CD4-positive, alpha-beta T cell treated with Interleukin-17A for 4 hours (primary cell): ENCODE results near the gene CALHM5.
A peak's percentile ranks its signal among the peaks of the same experiment; 100 is the strongest.
"Not testable (repeated sequence)": the region's sequence is repeated elsewhere in the genome, so short reads cannot be mapped to it uniquely, and the experiment has no call there.

ENCODE experiments used
- DNase-seq: peaks from one replicate; pipeline ENCODE4 v3.0.0-alpha.2; 2020; ENCODE audit warnings: mixed read lengths

Gene CALHM5, protein sequence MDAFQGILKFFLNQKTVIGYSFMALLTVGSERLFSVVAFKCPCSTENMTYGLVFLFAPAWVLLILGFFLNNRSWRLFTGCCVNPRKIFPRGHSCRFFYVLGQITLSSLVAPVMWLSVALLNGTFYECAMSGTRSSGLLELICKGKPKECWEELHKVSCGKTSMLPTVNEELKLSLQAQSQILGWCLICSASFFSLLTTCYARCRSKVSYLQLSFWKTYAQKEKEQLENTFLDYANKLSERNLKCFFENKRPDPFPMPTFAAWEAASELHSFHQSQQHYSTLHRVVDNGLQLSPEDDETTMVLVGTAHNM

DNA sequence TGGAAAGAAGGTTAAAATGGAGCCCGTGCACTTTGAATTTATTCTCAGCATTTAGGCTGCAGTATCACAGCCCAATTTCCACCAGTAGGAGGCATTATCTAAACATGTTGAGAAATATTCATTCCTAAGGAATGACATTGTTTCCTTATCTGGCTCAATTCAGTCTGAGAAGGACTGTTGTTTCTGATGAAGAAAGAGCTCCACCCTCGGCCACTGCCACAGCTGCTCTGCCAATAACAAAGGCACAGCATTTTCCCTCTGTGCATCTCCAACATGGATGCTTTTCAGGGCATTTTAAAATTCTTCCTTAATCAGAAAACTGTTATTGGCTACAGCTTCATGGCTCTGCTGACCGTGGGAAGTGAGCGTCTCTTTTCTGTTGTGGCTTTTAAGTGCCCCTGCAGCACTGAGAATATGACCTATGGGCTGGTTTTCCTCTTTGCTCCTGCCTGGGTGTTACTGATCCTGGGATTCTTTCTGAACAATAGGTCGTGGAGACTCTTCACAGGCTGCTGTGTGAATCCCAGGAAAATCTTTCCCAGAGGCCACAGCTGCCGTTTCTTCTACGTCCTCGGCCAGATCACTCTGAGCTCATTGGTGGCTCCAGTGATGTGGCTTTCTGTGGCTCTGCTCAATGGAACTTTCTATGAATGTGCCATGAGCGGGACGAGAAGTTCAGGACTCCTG is at the start of gene CALHM5:
Gene CALHM5, plus strand, starts transcription at position 216 of the 687 bp plus-strand sequence. Its CDS starts 58 bp downstream, at position 274.
- DNase-seq: no peak

DNA sequence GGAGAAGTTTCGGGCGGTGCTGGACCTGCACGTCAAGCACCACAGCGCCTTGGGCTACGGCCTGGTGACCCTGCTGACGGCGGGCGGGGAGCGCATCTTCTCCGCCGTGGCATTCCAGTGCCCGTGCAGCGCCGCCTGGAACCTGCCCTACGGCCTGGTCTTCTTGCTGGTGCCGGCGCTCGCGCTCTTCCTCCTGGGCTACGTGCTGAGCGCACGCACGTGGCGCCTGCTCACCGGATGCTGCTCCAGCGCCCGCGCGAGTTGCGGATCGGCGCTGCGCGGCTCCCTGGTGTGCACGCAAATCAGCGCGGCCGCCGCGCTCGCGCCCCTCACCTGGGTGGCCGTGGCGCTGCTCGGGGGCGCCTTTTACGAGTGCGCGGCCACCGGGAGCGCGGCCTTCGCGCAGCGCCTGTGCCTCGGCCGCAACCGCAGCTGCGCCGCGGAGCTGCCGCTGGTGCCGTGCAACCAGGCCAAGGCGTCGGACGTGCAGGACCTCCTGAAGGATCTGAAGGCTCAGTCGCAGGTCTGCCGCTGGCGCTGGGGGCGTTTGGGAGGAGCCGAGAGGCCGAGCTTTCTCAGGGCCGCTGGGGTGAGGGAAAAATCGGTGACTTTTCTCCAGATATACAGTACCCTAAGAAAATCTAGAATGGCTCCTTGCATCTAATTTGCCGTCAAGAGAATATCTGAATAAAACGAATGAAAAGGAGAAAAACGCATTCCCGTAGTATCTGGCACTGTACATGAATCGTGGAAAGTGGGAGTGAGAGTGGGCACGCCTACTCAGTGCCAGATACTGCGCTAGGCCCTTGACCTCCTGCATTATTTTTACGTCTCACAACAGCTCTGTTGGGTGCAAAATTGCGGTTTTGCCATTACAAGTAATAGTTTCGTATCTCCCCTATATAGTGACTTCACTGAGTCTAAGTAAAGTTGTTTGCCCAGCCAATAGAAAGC is 49.2 kb upstream of the CALHM5 start:
- peak; percentile 61 for DNase-seq

DNA sequence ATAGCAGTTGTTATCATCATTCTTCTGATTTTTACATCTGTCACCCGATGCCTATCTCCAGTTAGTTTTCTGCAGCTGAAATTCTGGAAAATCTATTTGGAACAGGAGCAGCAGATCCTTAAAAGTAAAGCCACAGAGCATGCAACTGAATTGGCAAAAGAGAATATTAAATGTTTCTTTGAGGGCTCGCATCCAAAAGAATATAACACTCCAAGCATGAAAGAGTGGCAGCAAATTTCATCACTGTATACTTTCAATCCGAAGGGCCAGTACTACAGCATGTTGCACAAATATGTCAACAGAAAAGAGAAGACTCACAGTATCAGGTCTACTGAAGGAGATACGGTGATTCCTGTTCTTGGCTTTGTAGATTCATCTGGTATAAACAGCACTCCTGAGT is 48.1 kb upstream of the CALHM5 start:
- no peak for DNase-seq

DNA sequence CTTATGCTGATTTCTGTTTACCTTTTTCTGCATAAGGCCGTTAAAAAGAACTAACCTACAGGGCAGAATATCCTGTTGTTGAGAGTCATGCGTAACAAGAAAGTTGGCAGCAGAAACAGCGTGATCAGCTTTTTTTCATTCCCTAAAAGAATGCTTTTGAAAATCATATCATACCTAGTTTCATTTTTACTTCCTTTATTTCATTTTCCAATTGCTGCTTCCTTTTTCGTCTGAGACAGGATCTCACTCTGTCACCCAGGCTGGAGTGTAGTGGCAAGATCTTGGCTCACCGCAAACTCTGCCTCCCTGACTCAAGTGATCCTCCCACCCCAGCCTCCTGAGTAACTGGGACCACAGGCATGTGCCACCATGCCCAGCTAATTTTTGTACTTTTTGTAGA is 46.2 kb upstream of the CALHM5 start:
- no peak for DNase-seq

DNA sequence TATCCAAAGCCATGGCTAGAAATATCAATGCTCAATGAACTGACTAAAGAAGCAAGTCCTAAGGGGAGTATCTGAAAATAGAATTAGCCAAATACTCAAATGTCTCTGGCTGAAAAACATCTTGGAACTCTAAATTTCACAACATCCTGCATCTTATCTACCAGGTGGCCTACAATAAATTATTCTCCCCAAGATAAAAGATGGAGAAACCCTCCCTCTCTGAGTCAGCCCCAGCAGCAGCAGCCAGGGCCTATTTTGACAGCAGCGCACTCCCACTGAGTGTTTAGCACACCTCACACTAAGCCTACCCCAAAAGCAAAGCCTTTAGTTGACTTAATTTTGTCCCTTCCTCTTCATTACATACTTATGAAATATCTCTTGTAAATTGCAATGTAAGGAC is 44.3 kb upstream of the CALHM5 start:
- DNase-seq: no peak

DNA sequence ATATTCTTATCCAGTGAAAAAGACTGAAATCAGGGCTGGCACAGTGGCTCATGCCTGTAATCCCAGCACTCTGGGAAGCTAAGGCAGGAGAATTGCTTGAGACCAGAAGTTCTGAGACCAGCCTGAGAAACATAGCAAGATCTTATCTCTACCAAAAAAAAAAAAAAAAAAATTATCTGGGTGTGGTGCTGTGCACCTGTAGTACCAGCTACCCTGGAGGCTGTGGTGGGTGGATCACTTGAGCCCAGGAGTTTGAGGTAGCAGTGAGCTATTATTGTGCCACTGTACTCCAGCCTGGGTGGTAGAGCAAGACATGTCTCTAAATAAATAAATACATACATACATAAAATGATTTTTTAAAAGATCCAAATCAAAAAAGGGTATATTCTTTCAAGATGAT is 43.9 kb upstream of the CALHM5 start:
- no peak for DNase-seq

DNA sequence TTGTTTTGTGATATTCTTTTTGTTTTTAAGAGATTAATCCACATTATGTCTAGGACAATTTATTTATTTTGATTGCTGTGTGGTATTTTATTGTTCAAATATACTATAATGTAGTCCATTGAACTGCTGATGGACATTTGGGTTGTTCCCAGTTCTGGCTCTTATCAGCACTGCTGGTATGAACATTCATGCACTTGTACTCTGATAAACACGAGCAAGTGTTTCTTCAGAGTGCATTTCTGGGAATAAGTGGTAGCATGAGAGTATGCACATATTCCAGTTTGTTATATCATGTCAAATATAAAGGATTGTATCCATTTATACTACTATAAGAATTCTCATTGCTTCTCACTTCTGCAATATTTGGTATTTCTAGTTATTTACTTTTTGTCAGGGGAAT is 43.1 kb upstream of the CALHM5 start:
- no peak for DNase-seq

DNA sequence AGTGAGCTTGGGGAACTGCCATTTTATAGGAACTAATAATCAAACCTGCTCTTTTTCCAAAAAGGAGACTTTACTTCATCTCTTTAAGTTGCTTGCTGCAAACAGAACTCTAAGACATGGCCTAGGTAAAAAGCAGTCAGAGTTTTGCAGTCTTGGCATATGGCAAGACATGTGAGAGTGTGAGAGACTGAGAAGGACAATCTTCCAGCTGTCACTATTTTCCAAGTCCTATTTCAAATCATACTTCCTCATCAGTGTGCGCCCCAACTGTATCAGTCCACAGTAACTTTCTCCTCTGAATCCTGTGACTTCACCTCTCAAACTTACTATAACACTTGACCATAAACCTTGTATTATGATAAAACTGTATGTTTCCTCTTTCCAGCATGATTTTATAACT is 39.9 kb upstream of the CALHM5 start:
- no peak for DNase-seq

DNA sequence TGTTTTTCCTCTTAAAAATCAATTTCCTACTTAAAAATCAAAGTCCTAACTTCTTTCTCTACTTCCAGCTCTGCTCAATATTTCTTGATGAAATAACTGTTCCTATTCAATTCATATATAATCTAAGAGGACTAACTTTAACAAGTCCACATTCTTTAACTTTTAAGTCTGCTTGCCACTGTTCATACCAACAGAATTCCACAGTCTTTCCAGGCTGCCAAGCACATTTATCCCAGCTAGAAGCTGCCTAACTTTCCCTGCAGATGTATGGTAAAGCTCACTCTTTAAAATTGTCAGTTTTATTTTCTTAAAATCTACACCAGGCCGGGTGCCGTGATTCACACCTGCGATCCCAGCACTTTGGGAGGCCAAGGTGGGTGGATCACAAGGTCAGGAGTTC is 38.7 kb upstream of the CALHM5 start:
- no peak for DNase-seq

DNA sequence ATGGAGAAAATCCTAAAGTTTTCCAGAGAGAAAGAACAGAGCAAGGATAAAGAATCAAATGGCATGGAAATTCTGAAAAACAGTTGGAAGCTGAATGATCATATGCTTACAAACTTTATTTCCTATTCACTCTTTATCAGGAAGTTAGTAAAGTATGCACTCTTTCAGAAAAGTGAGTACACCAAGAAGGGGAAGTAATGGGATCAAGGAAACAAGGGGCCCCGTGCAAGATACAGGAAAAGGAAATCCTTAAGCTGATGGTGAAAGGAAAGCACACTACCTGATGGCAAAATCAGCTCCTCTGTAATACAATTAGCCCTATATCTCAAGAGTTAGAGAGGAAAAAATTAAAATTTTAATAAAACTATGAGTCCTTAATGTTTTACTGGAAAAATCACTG is 36.3 kb upstream of the CALHM5 start:
- DNase-seq: no peak

DNA sequence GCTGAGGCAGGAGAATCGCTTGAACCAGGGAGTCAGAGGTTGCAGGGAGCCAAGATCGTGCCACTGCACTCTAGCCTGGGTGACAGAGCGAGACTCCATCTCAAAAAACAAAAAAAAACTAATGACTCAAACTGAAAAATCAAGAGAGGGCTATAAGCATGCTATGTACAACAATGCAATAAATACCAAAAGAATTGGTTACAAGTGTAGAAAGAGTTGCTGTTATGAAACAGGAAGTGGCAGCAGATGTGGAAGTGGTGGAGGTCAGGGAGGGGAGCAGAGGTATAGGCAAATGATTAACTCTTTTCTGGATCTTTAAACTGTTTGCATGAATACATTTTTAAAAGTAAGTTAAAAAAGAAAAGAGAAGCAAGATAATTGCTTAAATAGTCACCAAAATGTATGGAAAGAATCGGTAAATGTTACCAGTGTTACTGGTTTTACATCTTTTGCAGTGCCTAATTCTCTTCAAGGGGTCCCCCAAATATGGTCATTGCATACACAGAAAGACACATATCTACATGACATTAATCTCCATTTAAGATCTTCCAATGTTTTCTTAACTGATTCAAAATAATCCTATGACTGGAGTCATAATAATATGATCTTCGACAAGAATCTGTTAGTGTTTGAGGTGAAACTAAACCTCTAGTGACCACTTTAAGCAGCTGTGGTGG is 35.3 kb upstream of the CALHM5 start:
- DNase-seq: peak; percentile 11

DNA sequence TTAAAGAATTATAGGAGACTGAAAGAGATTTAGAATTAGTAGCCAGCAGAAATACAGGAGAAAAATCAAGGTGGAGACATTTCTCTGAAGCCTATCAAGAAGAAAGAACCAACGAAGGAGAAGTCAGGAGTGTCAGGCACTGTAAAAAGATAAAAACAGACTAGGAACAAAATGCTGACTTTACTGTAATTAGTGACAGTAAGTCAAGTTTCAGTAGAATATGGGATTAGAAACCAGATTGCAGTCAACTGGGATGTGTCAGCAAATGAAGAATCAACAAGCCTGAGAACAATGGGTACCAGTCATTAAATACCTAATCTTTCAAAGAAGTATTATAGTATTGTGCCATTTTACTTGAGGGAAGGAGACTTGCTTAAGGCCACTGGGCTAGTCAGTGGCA is 28.7 kb upstream of the CALHM5 start:
- no peak for DNase-seq

DNA sequence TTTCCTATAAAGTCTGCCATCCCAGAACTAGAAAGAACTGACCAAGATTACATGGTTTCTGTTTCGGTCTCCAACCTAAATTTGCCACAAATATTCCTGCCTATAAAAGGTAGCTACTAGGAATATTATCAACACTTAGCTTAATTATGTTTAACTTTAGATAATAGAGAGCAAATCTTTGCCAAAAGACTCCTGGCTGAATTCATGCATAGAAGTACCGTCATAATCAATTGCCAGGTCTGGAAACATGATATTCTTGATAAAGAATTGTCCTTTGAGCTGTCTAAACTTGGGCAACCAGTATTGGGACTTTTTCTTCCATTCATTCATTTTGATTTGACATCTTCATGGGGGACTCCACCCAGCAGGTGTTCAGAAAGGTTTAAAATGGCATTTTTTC is 27.8 kb upstream of the CALHM5 start:
- DNase-seq: no peak

DNA sequence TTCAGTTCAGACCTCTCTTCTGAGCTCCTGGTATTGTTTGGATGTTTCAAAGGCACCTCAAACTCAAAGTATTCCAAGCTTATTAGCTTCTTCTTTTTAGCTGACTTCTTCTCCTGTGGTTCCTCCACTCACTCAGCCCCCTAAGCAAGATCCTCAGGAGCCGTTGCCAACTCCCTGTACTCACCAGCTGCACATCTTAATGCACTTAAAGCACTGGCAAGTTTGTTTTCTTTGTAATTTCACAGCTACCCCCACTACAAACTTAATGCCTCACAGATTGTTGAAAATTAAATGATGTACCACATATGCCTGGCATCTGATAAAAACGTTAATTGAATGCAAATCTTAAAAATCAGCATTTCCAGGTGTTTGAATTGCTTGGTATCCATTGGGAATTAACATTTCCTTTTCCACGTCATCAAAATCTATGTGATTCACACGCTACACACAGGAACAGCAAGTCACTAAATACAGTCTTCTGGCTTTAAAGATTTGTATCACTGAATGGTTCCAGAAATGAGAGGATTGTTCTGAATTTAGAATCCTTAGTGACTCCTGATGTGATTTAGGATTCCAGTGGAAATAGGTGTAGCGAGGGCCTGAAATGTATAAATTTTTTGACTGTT is 25.8 kb upstream of the CALHM5 start:
- no peak for DNase-seq

DNA sequence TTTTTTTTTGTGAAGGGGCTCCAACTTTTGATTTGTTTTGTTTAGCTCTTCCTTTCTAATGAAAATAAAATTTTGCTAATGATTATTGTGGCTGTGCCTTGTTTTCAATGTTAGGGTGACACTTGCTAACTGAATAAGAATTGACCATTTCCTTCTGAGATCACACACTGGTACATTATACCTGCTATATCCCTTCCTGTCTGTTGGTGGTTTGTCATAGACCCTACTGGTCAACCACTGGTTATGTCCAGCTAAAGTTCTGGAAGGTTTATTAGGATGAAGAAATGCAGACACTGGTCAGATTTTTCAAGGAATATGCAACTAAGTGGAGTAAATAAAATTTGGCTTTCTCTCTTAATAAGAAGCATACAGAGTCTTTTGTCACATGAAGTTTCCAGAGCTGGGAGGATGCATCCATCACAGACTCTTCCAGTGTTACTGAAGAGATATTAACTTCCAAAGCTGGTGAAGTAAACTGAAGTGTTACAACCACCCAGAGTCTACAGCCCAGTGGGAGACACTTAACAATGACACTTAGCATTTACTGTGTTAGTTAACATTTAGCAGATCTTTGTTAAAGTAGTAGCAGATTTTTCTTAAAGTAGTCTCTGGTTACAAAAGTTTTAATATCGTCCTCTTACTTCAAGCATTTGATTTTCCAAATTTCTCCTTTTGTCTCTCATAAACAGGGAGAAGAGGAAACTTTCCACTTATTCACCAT is 19.7 kb upstream of the CALHM5 start:
- DNase-seq: no peak

DNA sequence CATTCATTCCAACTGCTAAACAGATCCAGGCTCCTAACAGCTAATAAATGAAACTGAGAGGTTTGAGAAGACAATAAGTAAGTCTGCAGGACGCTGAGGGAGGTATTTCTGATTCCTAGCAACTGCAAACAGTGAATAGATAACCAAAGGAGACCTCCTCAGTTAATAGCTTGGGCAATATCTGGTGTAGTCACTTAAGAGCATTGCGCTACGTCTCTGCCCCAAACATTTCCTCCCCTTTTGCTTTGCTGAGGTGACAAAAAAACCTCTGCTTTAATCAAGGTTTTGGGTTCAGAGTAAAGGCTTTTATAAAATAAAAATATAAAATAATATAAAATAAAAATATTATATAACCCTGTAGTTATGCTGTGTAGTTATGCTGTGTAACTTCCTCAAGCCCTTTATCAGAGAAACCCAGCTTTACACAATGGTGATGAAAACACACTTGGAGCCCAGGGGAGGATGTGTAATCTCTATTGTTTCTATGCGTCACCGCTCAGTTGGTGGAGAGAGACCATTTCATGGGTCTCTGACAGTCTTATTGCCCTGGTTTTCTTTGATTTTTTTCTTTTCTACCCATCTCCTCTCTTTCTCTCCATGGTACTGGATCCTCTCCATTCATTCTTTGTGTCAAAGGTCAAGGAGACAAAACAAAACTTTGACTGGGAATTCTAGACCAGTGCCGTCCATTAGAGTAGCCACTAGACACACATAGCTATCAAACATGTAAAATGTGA is 18.9 kb upstream of the CALHM5 start:
- no peak for DNase-seq

DNA sequence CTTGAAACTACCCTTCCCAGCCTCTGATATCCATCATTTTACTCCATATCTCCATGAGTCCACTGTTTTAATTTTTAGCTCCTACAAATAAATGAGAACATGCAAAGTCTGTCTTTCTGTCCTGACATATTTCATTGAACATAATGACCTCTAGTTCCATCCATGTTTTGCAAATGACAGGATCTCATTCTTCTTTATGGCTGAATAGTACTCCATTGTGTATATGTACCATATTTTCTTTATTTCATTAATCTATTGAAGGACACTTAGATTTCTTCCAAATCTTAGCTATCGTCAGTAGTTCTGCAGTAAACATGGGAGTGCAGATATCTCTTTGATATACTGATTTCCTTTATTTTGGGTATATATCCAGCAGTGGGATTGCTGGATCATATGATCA is 16.3 kb upstream of the CALHM5 start:
- not testable (repeated sequence) for DNase-seq

DNA sequence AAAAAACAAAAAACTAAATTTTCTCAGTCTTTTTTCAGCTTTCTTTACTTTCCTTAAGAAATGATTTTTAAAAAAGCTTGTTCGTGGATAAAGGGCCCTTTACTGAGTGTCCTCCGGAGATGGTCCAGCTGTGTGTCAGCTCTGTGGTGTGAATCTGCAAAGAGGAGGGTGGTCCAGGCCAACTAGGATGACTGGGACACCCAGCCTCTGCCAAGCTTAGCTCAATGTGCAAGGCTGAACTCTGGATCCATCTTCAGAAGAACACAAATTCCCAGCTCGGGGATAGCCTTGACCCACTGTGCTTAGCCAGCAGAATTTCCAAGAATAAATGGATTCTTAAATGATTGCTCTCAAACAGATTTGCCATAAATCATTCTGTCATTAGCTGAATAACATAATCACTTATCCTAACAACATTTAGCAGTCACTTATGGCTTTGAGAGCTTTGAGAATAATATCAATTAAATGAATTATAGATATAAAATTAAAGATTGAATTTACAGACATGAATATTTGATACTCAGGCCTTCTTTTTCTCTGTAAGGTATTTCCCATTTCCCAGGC is 14.2 kb upstream of the CALHM5 start:
- DNase-seq: no peak

DNA sequence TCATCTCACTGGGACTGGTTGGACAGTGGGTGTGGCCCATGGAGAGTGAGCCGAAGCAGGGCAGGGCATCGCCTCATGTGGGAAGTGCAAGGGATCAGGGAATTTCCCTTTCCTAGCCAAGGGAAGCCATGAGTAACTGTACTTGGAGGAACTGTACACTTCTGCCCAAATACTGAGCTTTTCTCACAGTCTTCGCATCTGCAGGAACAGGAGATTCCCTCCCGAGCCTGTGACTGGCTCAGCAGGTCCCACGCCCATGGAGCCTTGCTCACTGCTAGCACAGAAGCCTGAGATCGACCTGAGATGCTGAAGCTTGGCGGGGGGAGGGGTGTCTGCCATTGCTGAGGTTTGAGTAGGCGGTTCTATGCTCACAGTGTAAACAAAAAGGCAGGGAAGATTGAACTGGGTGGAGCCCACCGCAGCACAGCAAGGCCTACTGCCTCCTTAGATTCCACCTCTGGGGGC is 10.4 kb upstream of the CALHM5 start:
- DNase-seq: peak; percentile 5

DNA sequence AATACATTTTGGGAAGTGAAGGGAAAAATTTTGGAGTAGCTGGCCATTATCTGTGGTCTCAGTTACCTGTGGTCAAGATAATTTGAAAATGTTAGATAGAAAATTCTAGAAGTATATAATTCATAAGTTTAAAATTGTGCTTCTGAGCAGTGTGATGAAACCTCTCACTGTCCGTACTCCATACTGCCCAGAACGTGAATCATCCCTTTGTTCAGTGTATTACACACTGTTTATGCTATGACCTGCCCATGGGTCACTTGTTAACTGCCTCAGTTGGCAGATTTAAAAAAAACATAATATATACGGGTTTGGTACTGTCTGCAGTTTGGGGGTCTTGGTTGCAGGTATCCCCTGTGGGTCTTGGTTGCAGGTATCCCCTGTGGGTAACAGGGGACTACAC is 4.1 kb upstream of the CALHM5 start:
- DNase-seq: no peak

DNA sequence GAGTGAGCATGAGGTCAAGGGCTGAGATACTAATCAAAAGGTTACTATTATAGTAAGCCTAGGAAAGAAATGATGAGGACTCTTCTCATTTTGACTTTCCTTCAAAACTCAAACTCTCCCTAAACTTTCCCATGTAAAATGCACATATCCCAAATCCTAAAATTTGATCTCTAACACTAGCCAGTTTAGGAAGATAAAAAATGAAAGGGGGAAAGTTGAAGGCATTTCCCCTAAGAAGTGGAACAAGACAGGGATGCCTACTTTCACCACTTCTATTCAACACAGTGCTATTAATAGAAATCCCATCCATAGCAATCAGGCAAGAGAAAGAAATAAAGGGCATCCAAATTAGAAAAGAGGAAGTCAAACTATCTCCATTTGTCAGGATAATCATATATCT is 2.9 kb upstream of the CALHM5 start:
- no peak for DNase-seq
